Measurements from ENCODE around the gene PEX5L. TPM values are rescaled to one million over a fixed set of nuclear protein-coding genes. Genes with fewer than 3 reads are reported as not detected.

PEX5L gene
- total and polyA plus RNA-seq, 12 donors: 0.01 to 0.94 (median 0.36) TPM; not detected in 3

DNA sequence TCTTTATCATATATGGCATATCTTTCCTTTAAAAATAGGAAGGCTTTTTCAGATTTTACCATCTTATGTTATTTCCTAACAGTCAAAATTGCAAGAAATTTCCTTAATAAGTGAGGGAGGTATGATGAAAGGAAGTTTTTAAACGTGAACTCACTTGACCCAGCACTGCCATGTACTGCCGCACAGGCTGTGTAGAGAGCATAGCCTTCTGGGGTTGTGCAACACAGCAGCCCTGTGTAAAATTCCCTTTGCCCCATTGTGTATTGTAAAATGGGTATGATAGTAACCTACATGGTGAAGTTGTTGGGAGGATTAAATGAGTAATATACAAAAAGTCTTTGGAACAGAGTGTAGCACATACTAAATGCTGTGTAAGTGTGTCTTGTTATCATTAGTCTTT lies 78.6 kb downstream of the PEX5L start:
- intact Hi-C loops (cut with DNase I): no loop called here
- 73 to 83% methylated on average over 2 of the region's 2 CpGs for WGBS, 2 donors

GRCh38 chr3:179957264-179957845 lies 79.4 kb downstream of the PEX5L start:
- 37 to 81% methylated on average over 2 of the region's 2 CpGs for WGBS, 2 donors
- no peaks in the 10 kb centered on the region for H3K36me3 ChIP-seq
- no peak overlapping the region for H3K4me3 ChIP-seq
- H3K4me1 ChIP-seq: no peaks in the 10 kb centered on the region
- intact Hi-C loops (cut with DNase I): no loop called here
- TF ChIP-seq, protein P1, sequence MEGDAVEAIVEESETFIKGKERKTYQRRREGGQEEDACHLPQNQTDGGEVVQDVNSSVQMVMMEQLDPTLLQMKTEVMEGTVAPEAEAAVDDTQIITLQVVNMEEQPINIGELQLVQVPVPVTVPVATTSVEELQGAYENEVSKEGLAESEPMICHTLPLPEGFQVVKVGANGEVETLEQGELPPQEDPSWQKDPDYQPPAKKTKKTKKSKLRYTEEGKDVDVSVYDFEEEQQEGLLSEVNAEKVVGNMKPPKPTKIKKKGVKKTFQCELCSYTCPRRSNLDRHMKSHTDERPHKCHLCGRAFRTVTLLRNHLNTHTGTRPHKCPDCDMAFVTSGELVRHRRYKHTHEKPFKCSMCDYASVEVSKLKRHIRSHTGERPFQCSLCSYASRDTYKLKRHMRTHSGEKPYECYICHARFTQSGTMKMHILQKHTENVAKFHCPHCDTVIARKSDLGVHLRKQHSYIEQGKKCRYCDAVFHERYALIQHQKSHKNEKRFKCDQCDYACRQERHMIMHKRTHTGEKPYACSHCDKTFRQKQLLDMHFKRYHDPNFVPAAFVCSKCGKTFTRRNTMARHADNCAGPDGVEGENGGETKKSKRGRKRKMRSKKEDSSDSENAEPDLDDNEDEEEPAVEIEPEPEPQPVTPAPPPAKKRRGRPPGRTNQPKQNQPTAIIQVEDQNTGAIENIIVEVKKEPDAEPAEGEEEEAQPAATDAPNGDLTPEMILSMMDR (IDR thresholded peaks at IDR 0.05): no peak
- DNase-seq: no peak
- no peak overlapping the region for H3K27ac ChIP-seq
- no peaks in the 10 kb centered on the region for H3K9me3 ChIP-seq
- no peak for ATAC-seq
- peaks cover 0 to 3% (median 0%) of the 10 kb centered on the region in 7 donors for H3K27me3 ChIP-seq

More for the DNA sequence above, 78.6 kb downstream of the PEX5L start:
- TF ChIP-seq, protein P1 (IDR thresholded peaks at IDR 0.05): no peak
- ATAC-seq (no peak), DNase-seq (no peak)
- H3K36me3 ChIP-seq: no peaks in the 10 kb centered on the region
- no peaks in the 10 kb centered on the region for H3K9me3 ChIP-seq
- no peak overlapping the region for H3K27ac ChIP-seq
- H3K27me3 ChIP-seq: peaks cover 0 to 3% (median 0%) of the 10 kb centered on the region in 7 donors
- no peaks in the 10 kb centered on the region for H3K4me1 ChIP-seq
- H3K4me3 ChIP-seq: no peak overlapping the region

DNA sequence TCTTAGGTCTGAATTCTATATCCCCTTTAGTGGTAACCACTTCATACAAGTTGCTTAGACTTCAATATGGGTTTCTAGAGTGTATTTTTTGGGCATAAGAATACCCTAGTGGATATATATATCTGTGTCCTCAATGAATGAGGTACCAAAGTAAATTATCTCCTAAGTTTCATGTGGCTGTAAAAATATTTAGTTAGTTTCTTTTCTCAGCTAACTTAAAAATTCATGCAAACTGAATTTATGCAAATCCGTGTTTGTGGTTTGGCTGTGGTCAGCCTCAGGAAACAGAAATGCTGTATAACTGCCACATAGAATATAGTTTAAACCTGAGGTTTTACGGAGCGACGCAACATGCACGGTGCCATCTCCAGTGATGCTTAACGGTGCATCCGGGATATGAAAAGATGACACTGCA lies 80.3 kb downstream of the PEX5L start:
- ATAC-seq: no peak
- H3K36me3 ChIP-seq: no peaks in the 10 kb centered on the region
- DNase-seq: no peak
- no peaks in the 10 kb centered on the region for H3K9me3 ChIP-seq
- WGBS, 2 donors: 82 to 88% methylated on average over 7 of the region's 7 CpGs
- peaks cover 0 to 7% (median 0%) of the 10 kb centered on the region in 7 donors for H3K27me3 ChIP-seq
- intact Hi-C loops (cut with DNase I): no loop called here
- no peak overlapping the region for H3K27ac ChIP-seq
- H3K4me3 ChIP-seq: no peak overlapping the region
- no peaks in the 10 kb centered on the region for H3K4me1 ChIP-seq
- TF ChIP-seq, protein P1 (IDR thresholded peaks at IDR 0.05): no peak

DNA sequence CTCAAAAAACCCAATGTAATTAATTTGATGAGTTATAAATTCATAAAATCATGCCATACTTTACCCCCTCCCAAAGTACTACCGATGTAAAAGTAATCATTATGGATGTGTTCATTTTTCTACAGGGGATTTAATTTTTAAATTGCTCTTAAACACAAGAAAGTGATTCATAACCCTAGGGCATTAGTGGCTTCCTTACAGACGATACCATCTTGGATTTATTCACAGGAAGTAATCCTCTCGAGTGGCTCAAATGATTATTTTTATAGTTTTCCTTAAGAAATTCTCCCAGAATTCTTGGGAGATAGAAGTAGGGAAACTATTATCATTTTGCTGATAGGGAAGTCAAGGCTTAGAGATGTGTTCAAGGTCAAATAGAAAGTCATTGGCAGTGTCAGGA lies 80.9 kb downstream of the PEX5L start:
- intact Hi-C loops (cut with DNase I): no loop called here
- DNase-seq: no peak
- Histone ChIP-seq H3K27ac (no peak overlapping the region), H3K4me3 (no peak overlapping the region), H3K36me3 (no peaks in the 10 kb centered on the region), H3K27me3 (peaks cover 0 to 10% (median 0%) of the 10 kb centered on the region in 7 donors), H3K9me3 (no peaks in the 10 kb centered on the region), H3K4me1 (no peaks in the 10 kb centered on the region)
- WGBS, 2 donors: 41 to 45% methylated on average over 3 of the region's 3 CpGs
- ATAC-seq: no peak
- TF ChIP-seq, protein P1 (IDR thresholded peaks at IDR 0.05): no peak

Measured in heart right ventricle (tissue), 16 donors.